VCaP (cell line): ENCODE data around the gene UBE3B.

Experiments used
- H3K27ac ChIP-seq: fragments of 450-650 bp; 2 replicates; pipeline ENCODE4 v1.5.1; 2017
- TF ChIP-seq, protein P1 (sequence below): fragments of 450-650 bp; conservative IDR thresholded peaks from 2 replicates; pipeline ENCODE4 v1.5.1; 2017; ENCODE audit warnings: mild to moderate bottlenecking, moderate library complexity

The UBE3B gene

DNA sequence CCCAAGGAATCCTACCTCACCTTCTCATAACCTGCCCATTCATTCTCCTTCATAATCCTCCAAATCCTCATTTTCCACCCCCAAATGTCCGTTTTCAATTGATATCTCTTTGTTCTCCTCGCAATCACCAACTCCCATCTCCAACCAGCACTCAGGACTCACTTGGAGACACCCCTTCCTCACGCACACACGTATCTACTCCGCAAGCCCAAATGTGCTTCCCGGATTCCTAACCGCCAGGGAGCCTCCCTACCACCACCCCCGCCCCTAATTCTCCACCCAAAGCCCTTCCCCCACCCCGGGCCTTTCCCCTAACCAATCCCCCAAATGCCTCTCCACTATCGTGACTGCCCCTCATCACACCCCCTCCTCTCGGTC is 638 bp upstream of the UBE3B start:
- peak overlapping the region; percentile 96 for H3K27ac ChIP-seq
- TF ChIP-seq, protein P1, sequence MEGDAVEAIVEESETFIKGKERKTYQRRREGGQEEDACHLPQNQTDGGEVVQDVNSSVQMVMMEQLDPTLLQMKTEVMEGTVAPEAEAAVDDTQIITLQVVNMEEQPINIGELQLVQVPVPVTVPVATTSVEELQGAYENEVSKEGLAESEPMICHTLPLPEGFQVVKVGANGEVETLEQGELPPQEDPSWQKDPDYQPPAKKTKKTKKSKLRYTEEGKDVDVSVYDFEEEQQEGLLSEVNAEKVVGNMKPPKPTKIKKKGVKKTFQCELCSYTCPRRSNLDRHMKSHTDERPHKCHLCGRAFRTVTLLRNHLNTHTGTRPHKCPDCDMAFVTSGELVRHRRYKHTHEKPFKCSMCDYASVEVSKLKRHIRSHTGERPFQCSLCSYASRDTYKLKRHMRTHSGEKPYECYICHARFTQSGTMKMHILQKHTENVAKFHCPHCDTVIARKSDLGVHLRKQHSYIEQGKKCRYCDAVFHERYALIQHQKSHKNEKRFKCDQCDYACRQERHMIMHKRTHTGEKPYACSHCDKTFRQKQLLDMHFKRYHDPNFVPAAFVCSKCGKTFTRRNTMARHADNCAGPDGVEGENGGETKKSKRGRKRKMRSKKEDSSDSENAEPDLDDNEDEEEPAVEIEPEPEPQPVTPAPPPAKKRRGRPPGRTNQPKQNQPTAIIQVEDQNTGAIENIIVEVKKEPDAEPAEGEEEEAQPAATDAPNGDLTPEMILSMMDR = no peak

DNA sequence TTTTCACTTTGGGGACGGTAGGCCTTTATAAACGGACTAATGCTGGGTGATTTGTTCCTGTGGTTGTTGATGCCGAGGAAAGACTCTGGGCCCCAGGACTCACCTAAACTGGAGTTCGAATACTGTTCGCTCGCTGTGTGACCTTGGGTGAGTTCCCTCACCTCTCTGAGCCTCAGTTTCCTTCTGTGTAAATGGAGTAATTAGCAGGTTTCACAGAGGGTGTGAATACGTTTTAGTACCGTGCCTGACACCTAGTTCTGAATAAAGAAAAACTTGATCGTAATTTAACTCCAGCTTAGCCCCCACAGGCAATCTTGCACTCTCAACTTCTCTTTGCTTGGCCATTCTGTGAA is 505 bp downstream of the UBE3B start:
- TF ChIP-seq, protein P1 = no peak
- peak overlapping the region; percentile 96 for H3K27ac ChIP-seq

DNA sequence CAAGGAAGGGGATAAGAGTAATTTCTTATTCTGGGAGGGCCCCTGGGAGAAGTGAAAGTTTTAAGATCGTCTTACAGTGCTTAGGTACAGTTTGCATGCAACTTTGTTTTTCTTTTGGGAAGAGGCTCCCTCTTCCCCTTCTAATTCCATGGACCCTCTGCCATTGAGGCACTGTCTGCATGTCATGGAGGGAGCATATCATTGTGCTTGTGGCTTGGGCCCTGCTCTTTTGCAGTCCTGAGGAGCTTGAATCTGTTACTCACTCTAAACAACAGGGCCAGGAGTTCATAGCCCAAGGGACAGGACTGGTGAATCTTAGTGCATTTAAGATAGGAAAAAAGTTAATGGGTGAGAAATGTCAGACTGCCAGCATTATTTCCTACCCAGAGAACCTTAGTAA is 2.3 kb downstream of the UBE3B start:
- TF ChIP-seq, protein P1 = no peak
- no peak overlapping the region for H3K27ac ChIP-seq

DNA sequence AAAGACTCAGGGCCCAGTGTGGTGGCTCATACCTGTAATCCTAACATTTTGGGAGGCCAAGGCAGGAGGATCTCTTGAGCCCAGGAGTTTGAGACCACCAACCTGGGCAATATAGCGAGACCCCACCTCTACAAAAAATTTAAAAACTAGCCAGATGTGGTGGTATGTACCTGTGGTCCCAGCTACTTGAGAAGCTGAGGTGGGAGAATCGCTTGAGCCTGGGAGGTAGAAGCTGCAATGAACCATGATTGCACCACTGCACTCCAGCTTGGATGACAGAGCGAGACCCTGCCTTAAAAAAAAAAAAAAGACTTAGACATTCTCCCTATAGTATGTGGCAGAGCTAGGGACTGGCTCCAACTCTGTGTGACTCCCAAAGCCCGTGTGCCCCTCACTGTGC is 2.9 kb downstream of the UBE3B start:
- H3K27ac ChIP-seq = no peak overlapping the region
- TF ChIP-seq, protein P1 = no peak

DNA sequence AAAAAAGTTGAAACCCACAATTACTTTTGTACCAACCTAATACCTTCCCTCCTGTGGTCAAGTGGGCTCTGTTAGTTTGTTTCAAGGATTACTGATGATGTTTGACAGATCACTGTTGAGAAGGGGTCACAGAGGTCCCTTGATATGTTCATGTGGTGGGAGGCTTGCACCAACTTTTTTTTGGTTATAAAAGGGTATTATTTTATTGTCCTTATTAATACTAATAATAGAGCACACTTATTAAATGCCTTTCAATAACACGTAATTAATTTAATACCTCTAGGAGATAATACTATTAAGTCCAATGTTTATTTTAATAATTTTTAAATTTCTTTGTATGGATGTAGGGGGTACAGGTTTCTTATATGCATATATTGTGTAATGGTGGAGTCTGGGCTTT is 4.4 kb downstream of the UBE3B start:
- TF ChIP-seq, protein P1 = no peak
- H3K27ac ChIP-seq = no peak overlapping the region

DNA sequence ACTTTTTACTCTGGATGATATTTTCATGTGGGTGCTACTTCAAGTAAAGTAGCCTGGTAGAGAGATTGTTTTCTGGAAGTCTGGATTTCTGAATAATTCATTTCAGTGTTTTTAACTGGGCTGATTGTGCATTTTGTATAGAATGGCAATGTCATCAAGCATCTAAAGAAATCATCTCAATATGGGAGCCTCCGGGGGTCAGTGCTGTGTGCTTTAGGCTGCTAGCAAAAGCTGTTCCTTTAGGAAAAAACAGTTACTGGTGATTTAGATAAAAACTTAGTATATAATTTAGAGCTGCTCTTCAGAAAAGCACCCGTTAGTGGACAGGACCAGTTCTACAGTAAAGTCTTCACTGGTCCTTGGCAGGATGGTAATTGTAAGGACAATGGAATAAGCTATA is 5.1 kb downstream of the UBE3B start:
- no peak overlapping the region for H3K27ac ChIP-seq
- TF ChIP-seq, protein P1 = no peak

DNA sequence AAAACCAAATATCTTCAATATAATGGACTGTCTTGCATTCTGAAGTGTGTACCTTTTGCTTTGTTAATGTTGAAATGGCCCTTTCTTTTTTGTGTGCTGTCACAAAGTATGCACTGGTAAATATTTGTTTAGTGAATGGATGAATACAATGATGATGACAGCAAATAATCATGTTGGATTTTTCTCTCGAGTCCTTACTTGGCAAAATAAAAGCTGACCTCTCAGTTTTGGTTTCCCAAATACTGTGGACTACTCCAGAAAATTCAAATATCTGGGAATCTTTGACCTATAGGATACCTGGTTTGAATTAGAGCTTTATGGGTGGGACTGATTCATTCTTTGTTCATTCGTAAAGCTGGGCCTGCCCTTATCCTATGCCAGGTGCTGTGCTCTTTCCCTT is 5.5 kb downstream of the UBE3B start:
- TF ChIP-seq, protein P1 = no peak
- H3K27ac ChIP-seq = no peak overlapping the region

DNA sequence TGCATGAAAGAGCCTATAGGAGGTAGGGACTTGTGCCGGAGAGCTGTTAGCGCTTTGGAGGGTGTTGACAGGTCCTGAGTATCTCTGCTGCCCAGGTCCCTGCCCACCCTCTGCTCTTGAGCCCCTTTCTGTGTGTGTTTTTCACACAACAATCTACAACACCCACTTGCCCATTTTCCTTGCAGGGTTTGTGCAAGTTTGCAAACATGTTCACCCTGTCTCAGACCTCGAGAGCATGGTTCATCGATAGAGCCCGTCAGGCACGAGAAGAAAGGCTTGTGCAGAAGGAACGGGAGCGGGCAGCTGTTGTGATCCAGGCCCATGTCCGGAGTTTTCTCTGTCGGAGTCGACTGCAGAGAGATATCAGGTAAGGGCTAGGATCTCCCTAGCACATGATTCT is 5.9 kb downstream of the UBE3B start:
- TF ChIP-seq, protein P1 = no peak
- H3K27ac ChIP-seq = no peak overlapping the region
